GM04504 (cell line): ENCODE results near the gene OR2G3.

Experiments
- DNase-seq: peaks from one replicate; pipeline ENCODE4 v3.0.0-alpha.2; 2012; ENCODE audit warnings: low read depth

The OR2G3 gene

DNA sequence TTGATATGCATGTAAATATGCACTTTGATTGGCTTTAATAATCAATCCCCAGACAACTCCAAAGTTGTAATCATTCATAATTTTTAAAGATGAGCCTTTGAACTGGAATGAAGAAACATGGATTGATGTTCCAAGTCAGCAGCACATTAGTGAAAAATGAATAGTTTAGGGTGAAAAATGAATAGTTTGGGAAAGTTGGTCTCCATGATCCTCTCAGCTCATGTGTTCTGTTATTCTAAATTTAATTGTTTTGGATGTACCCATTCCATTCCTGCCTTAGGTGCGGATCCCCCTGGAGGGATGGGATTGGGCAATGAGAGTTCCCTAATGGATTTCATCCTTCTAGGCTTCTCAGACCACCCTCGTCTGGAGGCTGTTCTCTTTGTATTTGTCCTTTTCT, at the start of gene OR2G3:
OR2G3 (plus strand) TSS at position 301 of the 400 bp plus-strand sequence; CDS start at position 301, 0 bp downstream.
- DNase-seq = no peak

DNA sequence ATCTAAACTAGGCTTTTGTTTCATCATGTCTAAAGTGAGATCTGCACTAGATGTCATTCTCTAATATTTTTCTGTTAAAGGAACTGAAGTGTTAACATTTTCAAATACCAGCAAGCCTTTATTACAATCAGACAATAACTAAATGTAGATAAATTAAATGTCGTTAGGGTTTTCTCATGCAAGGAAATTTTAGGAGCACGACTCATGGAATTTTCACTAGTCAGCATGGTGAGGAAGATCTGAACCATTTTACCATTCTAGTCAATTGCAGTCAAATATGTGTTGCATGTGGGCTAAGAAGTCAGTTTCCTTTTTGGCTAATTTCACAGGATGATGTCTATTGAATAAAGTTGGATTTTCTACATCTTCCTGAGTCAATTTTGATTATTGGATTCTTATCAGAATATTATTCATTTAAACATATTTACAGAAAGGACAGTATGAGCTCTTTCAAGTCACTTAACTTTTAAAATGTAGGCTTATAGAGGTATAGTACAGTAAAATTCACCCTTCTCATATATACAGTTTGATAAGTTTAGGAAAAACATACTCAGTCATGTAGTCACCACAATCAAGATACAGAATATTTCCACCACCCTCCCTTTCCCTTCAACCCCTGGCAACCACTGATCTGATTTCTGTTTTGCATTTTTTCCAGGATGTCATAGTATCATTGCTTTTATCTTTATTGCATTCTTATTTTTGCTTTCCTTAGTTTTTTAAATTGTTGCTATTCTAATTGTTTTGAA, 47.3 kb upstream of the OR2G3 start:
- no peak for DNase-seq

DNA sequence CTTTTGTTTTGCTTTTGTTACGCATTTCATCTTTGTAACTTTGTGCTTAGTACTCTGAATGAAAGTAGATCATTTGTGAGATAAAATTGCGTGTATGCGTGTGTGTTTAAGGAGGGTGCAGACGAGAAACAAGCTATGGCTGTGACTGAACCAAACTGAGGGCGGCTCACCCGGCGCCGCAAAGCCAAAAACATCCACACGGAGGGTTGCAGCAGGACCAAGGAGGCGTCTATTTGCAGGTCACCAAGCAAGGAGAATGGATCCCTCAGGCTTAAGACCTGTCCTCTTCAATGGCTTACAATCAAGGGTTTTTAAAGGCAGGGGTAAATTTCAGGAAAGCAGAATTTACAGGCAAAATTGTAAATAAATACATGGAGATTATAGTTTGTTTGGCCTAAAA, 43.7 kb upstream of the OR2G3 start:
- DNase-seq = no peak

DNA sequence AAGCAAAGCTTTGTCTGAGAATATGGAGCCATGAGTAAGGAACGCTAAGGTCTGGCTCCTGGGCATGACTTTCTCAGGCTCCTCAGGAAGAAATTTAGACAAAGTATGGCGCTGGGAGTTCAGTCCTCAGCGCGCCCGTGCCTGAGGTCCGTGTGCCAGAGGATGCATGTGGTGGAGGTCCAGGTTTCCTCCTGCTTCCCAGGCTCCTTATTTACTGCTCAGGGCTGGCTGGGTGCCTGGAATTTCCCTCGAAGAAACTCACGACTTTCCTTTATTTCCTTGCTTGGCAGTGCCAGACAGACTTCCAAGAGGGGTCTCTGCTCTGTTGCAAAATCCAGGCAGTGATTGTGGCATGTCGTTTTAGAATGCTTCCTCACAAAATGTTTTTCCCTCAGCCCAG, 43.2 kb upstream of the OR2G3 start:
- DNase-seq = no peak

DNA sequence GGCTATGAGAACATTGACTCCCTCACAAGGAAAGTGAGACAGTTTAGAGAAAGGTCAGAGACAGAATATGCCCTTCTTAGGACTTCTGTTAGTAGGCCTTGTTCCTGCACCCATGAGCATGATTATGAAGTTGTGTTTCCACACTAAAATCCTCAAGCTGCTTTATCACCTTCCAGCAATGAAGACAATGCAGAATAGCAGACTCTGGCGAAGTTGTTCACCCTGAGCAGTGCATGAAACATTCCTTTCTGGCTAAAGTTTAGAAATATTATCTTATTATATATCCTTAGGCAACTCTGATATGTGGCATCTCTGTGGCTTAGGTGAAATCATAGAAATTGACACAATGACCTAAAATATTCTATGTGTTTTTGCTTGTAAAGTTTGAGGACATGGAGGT, 31.1 kb upstream of the OR2G3 start:
- DNase-seq = no peak

DNA sequence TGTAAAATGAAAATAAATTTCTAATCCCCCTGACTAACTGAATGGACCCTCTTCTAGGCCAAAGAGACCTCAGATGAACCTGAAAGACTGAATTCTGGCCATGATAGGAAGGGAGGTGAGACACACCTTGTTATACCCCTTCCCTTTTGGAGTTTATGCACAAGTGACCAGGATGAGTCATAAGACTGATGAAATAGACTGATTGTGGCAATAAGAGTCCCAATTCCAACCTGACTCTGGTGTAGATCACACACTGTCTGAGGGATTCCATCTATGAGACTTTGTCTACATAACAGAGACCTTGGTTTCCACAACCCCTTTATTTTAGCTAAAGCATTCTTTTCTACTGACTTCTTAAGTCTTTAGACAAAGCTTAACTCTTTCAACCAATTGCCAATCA, 30.7 kb upstream of the OR2G3 start:
- DNase-seq = no peak

DNA sequence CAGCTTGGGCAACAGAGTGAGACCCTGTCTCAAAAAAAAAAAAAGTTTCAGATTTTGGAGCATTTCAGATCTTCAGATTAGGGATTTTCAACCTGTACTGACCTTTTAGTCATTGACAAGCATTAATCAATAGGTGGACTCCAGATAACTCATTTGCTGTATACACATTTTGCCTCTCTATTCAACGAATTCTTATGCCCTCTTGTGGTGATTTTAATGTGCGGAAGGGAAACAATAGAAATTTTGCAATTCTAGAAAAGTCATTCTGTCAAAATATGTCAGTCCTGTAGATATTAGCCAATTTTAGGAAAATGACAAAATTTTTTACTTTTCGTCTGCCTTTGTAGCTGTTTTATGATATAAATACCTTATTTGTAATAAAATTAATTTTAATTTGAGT, 28.9 kb upstream of the OR2G3 start:
- DNase-seq = no peak

DNA sequence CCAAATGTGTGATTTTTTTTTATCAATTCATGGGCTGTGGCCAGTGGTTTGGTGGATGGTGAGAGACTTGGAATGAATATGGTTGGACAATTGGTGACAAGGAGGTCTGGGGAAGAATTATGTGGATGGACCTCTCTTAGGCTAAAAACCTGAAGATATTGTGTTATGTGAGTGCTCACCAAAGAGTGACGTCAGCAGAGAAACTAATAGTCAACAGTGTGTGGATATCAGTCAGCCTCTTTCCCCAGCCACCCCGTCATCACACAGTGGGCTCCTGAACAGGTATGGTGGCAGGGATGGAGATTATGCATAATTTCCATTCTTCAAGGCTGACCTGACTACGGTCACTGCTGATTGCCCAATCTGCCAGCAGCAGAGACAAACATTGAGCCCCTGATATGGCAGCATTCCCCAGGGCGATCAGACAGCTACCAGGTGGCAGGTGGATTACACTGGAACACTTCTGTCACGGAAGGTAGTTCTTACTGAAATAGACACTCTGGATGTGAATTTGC, 26.4 kb upstream of the OR2G3 start:
- no peak for DNase-seq

DNA sequence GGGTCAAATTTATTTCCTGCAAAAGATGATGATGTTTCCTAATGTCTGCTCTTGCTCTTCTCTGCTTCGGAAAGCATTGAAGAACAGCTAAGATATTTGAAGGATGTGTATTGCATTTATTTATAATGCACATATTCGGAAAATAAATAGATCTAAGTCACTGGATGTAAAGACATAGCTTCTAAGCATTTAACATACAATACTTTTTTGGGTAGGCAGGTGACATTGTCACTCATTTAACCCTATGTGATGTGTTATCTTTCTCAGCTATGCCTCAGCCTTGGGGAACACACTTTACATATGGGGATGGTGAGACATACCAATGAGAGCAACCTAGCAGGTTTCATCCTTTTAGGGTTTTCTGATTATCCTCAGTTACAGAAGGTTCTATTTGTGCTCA, 17.3 kb upstream of the OR2G3 start, which contains the start of gene OR2G2:
OR2G2 (plus strand) TSS at position 301 of the 400 bp plus-strand sequence; CDS start at position 301, 0 bp downstream.
- DNase-seq = no peak

DNA sequence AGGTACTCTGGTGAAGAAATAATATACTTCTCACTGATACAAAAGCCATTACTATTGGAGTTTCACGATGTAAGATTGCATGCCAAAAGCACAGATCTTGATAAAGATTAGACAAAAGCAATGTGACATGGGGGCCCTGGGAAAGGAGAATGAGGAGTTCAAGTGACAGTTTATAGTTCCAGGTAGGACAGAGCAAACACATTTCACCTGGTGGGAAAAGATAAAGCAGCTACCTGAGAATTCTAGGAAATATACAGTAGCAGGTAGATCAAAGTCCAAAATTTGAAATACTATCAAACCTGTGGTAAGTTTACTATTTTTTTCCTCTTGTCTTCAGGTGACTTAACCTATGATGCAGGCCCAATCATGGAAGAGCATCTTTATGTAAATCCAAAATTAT, 8.0 kb downstream of the OR2G3 start:
- DNase-seq = no peak

DNA sequence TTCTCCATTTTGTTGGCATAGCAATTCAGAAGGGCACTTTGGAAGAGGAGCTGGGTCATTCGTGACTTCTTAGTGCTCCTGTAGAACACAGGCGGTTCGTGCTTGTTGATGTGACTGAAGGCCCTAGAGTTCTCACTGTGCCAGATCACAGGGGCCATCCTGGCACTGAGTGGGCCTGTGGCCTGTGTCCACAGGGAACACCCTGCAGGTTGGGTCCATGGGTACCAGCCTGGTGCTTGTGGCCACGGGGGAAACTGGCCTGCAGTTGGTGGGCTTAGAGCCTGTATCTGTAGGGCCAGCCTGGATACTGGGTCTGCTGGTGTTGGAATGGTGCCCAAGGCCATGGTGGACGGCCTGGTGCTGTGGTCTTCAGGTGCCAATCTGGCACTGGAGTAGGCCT, 9.2 kb downstream of the OR2G3 start:
- no peak for DNase-seq

DNA sequence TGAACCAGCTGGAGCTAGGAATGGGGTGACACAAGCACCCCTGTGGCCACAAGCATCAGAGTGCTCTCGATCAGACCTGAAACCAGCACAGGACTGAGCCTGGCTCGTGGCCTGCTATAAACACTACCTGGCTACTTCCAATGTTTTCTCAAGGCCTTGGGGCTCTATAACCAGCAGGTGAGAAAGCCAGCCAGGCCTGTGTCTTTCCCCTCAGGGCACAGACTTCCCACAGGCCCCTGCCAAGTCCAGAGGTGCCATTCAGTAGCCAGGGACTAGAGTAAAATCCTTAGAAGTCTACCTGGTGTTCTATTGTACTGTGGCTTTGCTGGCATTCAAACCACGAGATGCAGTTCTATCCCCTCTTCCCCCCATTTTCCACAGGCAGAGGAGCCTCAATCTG, 22.6 kb downstream of the OR2G3 start:
- no peak for DNase-seq

DNA sequence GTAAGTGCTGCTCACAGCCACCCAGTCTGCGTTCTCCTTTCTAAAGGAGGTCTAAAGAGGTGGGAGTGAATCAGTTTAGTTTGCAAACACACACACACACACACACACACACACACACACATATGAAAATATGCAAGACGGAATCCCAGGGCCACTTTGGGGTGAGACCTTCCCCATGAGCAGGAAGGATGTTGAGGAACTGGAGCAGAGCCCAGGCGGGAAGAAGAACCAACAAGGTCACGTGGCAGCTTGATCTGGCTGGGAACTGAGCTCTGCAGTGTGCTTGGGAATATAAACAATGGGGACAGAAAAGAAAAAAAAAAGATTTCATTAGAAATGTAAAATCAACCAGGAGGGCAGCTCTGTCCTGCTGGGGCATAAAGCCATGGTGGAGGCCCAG, 32.6 kb downstream of the OR2G3 start:
- DNase-seq = no peak

DNA sequence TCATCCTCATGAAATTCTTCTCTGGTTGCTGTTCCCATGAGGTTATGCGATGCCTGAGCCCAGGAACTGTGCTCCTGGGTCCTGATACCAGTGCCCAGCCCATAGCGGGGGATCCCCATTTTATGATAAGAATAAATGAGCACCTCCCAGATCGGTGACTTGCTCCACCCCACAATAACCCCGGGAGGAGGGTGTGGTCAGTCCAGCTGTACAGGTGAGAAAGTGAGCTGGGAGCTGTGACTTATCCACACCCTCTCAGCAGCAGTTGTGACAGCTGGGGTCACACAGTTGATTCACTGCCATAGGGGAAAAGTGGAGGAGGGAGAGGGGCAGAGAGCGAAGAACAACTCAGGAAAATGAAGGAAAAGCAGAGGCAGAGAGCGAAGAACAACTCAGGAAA, 33.4 kb downstream of the OR2G3 start:
- DNase-seq = no peak

DNA sequence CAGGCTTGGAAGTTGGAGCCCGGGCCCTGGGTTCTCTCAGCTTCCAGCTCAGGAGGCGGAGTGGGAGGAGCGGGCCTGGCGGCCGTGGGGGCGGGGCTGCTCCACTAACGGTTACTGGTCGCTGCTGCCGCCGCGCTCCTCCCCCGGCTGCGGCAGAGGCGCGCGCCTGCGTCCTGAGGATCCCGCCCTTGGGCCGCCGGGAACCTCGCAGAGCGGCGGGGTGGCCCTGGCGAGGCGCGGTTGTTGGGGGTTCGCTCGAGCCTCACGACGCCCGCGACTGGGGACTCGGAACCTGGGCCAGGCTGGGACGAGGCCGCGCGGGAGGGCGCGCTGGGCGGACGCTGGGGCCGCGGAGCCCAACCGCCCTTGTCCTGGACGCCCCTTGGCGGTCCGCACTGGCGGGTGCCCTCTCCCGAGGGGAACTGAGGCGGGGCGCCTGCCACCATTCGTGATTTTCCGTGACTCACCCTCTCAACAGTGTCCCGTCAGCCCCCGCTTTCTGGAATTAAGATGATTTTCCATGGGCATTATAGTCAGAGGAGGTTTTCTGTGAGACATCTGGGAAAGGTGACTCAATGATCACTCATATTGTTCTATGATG, 34.1 kb downstream of the OR2G3 start:
- DNase-seq = no peak

DNA sequence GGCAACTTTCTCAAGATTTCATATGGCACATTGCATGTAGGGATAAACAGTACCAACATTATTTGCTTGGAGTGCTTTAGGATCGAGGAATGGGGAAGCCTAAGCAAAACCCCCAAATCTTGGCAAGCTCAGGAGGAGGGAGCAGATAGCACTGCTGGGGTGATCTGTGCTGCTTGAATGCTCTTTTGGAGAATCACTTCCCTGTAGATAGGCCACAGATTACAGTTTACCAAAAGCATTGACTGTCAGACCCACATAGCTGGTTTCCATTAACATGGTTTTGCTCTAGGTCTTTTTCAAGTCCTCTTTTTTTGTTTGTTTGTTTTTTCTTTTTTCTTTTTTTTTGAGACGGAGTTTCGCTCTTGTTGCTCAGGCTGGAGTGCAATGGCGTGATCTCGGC, 37.4 kb downstream of the OR2G3 start:
- DNase-seq = no peak

DNA sequence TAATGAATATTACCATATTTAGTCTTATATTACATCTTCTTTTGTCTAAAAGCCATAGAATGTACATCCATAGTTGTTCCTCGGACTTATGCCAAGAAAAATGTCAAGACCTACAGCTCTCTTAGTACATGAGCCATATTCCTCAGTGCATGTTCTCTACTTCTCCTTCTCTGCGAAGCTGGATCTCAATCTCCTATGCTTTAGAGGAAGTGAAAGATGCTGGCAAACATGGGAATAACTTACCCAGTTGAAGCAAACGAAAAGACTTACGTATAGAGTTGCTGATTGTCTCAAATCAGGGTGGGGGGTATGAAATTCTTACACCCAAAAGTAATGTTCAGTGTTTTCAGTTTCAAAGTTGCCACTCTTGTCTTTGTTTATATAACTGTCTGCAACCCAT, 41.5 kb downstream of the OR2G3 start:
- no peak for DNase-seq

DNA sequence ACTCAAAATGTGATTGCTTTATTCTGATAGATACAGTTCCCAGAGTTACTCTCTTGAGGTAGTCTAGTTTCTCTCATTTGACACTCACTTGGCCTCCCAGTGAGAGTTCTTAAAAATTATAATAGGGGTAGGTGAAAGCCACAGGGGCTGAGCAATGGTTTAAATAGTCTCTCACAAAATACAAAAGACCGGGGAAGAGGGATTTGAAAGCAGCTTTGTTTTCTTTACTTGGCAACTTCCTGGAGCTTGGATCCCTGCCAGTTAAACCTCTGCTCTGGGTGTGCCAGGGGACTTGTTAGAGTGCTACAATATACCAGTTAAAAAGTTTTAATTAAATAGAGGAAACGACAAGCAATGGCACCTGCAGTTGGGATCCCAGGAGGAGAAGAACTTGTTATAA, 42.5 kb downstream of the OR2G3 start:
- no peak for DNase-seq

DNA sequence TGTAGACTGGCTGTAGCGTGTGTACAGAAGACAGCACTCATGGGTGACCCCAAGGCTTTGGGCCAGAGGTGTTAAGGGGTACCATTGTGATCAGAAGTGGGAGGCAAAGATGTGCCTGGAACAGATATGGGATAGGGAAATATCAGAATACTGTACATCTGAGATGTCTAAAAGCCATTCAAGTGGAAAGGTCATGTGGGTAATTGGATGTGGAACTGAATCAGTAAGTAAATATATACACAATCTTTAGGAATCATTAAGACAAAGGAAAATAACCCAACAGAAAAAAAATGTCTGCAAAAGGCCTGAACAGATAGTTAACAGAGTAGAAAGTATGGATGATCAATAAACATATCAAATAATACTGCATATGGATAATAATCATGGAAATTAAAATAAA, 47.7 kb downstream of the OR2G3 start:
- DNase-seq = no peak
